ENCODE measurements around the gene PKP3.
"Not testable (repeated sequence)": the region's sequence is repeated elsewhere in the genome, so short reads cannot be mapped to it uniquely, and the experiment has no call there.

PKP3 gene

GRCh38 chr11:362642-363442, 31.2 kb upstream of the PKP3 start:
- no peak for TF ChIP-seq PAX5 (IDR thresholded peaks at IDR 0.05; ENCODE audit: insufficient read depth, low read length, severe bottlenecking)
- TF ChIP-seq TAF1 (IDR thresholded peaks at IDR 0.05; ENCODE audit: low read depth, low read length): no peak
- no peak for TF ChIP-seq SPI1 (IDR thresholded peaks at IDR 0.05; ENCODE audit: low read depth, low read length)
- no peak for TF ChIP-seq POU2F2 (IDR thresholded peaks at IDR 0.05; ENCODE audit: low read depth, low read length)
- TF ChIP-seq POLR2AphosphoS5 (IDR thresholded peaks at IDR 0.05; ENCODE audit: low read depth, low read length): no peak
- TF ChIP-seq POLR2A (IDR thresholded peaks at IDR 0.05; ENCODE audit: low read depth, low read length): no peak
- DNase-seq (ENCODE audit: insufficient read length, low spot score) (no peak), FAIRE-seq (no peak)

DNA sequence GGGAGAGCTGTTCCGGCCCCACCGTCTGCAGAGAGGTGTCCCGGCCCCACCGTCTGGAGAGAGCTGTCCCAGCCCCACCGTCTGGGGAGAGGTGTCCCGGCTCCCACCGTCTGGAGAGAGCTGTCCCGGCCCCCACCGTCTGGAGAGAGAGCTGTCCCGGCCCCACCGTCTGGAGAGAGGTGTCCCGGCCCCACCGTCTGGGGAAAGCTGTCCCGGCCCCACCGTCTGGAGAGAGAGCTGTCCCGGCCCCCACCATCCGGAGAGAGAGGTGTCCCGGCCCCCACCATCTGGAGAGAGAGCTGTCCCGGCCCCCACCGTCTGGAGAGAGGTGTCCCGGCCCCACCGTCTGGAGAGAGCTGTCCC, 30.6 kb upstream of the PKP3 start:
- not testable (repeated sequence) for FAIRE-seq; DNase-seq (ENCODE audit: insufficient read length, low spot score)

- DNase-seq (ENCODE audit: insufficient read length, low spot score): peak; percentile 60
- FAIRE-seq: peak; percentile 87
- no peak for TF ChIP-seq TAF1 (IDR thresholded peaks at IDR 0.05; ENCODE audit: low read depth, low read length)
- no peak for TF ChIP-seq PAX5 (IDR thresholded peaks at IDR 0.05; ENCODE audit: insufficient read depth, low read length, severe bottlenecking)
- TF ChIP-seq POLR2A (IDR thresholded peaks at IDR 0.05; ENCODE audit: low read depth, low read length): no peak
- no peak for TF ChIP-seq POLR2AphosphoS5 (IDR thresholded peaks at IDR 0.05; ENCODE audit: low read depth, low read length)
Observed at GRCh38 chr11:363948-364761, 29.9 kb upstream of the PKP3 start.

- DNase-seq (ENCODE audit: insufficient read length, low spot score) (no peak), FAIRE-seq (no peak)
- TF ChIP-seq PAX5 (IDR thresholded peaks at IDR 0.05; ENCODE audit: insufficient read depth, low read length, severe bottlenecking) (no peak), POU2F2 (IDR thresholded peaks at IDR 0.05; ENCODE audit: low read depth, low read length) (no peak), TAF1 (IDR thresholded peaks at IDR 0.05; ENCODE audit: low read depth, low read length) (no peak), POLR2A (IDR thresholded peaks at IDR 0.05; ENCODE audit: low read depth, low read length) (no peak), SPI1 (IDR thresholded peaks at IDR 0.05; ENCODE audit: low read depth, low read length) (no peak), POLR2AphosphoS5 (IDR thresholded peaks at IDR 0.05; ENCODE audit: low read depth, low read length) (no peak)
Observed at GRCh38 chr11:364991-365725, 28.9 kb upstream of the PKP3 start.

- no peak for TF ChIP-seq TAF1 (IDR thresholded peaks at IDR 0.05; ENCODE audit: low read depth, low read length)
- TF ChIP-seq POLR2A (IDR thresholded peaks at IDR 0.05; ENCODE audit: low read depth, low read length): no peak
- TF ChIP-seq POU2F2 (IDR thresholded peaks at IDR 0.05; ENCODE audit: low read depth, low read length): no peak
- DNase-seq (ENCODE audit: insufficient read length, low spot score) (no peak), FAIRE-seq (no peak)
Observed at GRCh38 chr11:365831-366230, 28.2 kb upstream of the PKP3 start.

DNA sequence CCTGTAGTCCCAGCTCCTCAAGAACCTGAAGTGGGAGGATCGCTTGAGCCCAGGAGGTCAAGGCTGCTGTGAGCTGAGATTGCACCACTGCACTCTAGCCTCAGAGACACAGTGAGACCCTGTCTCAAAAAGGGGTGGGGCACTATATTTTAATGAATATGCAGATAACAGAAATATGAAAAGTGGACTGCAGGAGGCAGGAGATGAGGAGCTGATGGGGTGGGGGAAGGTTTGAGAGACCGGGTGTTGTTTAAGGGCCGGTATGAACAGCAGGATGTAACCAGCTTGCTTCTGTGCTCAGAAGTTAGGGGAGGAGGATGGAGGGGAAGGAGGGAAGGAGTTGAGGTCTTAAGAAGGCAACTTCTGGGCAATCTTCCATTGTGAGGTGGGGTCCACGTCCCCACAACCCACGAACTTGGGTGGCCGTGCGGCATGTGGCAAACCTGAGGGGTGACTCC, 26.0 kb upstream of the PKP3 start:
- FAIRE-seq (no peak), DNase-seq (ENCODE audit: insufficient read length, low spot score) (no peak)
- TF ChIP-seq POLR2AphosphoS5 (IDR thresholded peaks at IDR 0.05; ENCODE audit: low read depth, low read length): no peak
- TF ChIP-seq POLR2A (IDR thresholded peaks at IDR 0.05; ENCODE audit: low read depth, low read length): no peak
- no peak for TF ChIP-seq TAF1 (IDR thresholded peaks at IDR 0.05; ENCODE audit: low read depth, low read length)
- TF ChIP-seq SPI1 (IDR thresholded peaks at IDR 0.05; ENCODE audit: low read depth, low read length): no peak
- no peak for TF ChIP-seq POU2F2 (IDR thresholded peaks at IDR 0.05; ENCODE audit: low read depth, low read length)
- no peak for TF ChIP-seq PAX5 (IDR thresholded peaks at IDR 0.05; ENCODE audit: insufficient read depth, low read length, severe bottlenecking)

- TF ChIP-seq PAX5 (IDR thresholded peaks at IDR 0.05; ENCODE audit: insufficient read depth, low read length, severe bottlenecking) (no peak), SPI1 (IDR thresholded peaks at IDR 0.05; ENCODE audit: low read depth, low read length) (no peak), POLR2AphosphoS5 (IDR thresholded peaks at IDR 0.05; ENCODE audit: low read depth, low read length) (no peak), TAF1 (IDR thresholded peaks at IDR 0.05; ENCODE audit: low read depth, low read length) (no peak), POU2F2 (IDR thresholded peaks at IDR 0.05; ENCODE audit: low read depth, low read length) (no peak), POLR2A (IDR thresholded peaks at IDR 0.05; ENCODE audit: low read depth, low read length) (no peak)
- DNase-seq (ENCODE audit: insufficient read length, low spot score) (peak; percentile 22), FAIRE-seq (no peak)
Observed at GRCh38 chr11:368414-369335, 25.3 kb upstream of the PKP3 start.

DNA sequence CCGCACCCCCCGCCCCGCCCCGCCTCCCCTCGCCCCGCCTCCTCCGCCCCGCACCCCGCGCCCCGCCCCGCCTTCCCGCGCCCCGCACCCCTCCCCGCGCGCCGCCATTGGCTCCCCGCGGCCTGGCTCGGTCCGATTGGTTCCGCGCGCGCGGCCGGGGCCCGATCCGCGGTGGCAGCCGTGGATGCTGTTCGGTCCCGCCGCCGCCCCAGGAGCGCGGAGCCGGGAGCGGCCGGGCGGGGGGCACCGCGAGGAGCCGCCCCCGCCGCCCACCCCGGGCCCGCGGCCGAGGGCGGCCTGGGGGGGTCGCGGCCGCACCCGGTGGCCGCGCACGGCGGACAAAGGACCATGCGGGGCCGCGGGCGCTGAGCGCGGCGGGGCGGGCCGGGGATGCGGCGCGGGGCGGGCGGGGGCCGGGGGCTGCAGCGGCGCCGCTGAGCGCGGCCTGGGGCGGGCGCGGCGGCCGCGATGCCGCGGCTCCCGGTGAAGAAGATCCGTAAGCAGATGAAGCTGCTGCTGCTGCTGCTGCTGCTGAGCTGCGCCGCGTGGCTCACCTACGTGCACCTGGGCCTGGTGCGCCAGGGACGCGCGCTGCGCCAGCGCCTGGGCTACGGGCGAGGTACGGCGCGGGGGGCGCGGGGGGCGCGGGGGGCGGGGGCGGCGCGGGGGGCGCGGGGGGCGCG, 24.5 kb upstream of the PKP3 start, which contains the start of gene B4GALNT4:
Gene B4GALNT4, plus strand, starts transcription at position 164 of the 683 bp plus-strand sequence. Its CDS starts 305 bp downstream, at position 469.
- TF ChIP-seq SPI1 (IDR thresholded peaks at IDR 0.05; ENCODE audit: low read depth, low read length): no peak
- TF ChIP-seq TAF1 (IDR thresholded peaks at IDR 0.05; ENCODE audit: low read depth, low read length): no peak
- TF ChIP-seq POLR2A (IDR thresholded peaks at IDR 0.05; ENCODE audit: low read depth, low read length): no peak
- no peak for TF ChIP-seq POLR2AphosphoS5 (IDR thresholded peaks at IDR 0.05; ENCODE audit: low read depth, low read length)
- TF ChIP-seq PAX5 (IDR thresholded peaks at IDR 0.05; ENCODE audit: insufficient read depth, low read length, severe bottlenecking): no peak
- no peak for TF ChIP-seq POU2F2 (IDR thresholded peaks at IDR 0.05; ENCODE audit: low read depth, low read length)
- peak; percentile 53 for DNase-seq (ENCODE audit: insufficient read length, low spot score)
- FAIRE-seq: peak; percentile 28
